Gastroesophageal sphincter (tissue), 4 donors: ENCODE measurements around the gene NAV2. TPM values are rescaled to one million over a fixed set of nuclear protein-coding genes. Genes with fewer than 3 reads are reported as not detected.

Experiments
- ATAC-seq: fragments of 150-250 bp; one replicate; pipeline ENCODE4 v1.9.1; 2016; ENCODE audit warnings: mild to moderate bottlenecking, moderate library complexity
- H3K27ac ChIP-seq, 4 donors: fragments of 200-600 bp; sonication (generic) in 3 of 4; 1 replicate in 3 of 4; 2 replicates in 1 of 4; pipeline ENCODE4 v1.5.1; 2016 to 2019
- H3K27me3 ChIP-seq: fragments of 200-600 bp; sonication (generic); one replicate; pipeline ENCODE4 v1.5.1; 2019
- H3K36me3 ChIP-seq, 2 donors: fragments of 200-600 bp; sonication (generic); one replicate each; pipeline ENCODE4 v1.5.1; 2019; ENCODE audit warnings: control low read depth in 1 of 2
- H3K4me1 ChIP-seq, 3 donors: fragments of 200-600 bp; sonication (generic); 1 replicate in 2 of 3; 2 replicates in 1 of 3; pipeline ENCODE4 v1.5.1; 2016 to 2019; ENCODE audit warnings: control low read depth in 2 of 3
- H3K4me3 ChIP-seq, 2 donors: fragments of 200-600 bp; sonication (generic); one replicate each; pipeline ENCODE4 v1.5.1; 2019; ENCODE audit warnings: mild to moderate bottlenecking in 1 of 2, moderate library complexity in 1 of 2
- H3K9me3 ChIP-seq, 3 donors: fragments of 200-600 bp; sonication (generic); one replicate each; pipeline ENCODE4 v1.5.1; 2017 to 2019; ENCODE audit warnings: control low read depth in 2 of 3
- CTCF ChIP-seq, 4 experiments: fragments of 200-600 bp in 2 of 4; fragments of 450-650 bp in 2 of 4; sonication (generic) in 1 of 4; IDR thresholded peaks; one replicate each; pipeline ENCODE4 v1.5.1; 2017 to 2019; ENCODE audit warnings: antibody characterized with exemption in 4 of 4, mild to moderate bottlenecking in 2 of 4, moderate library complexity in 2 of 4
- EP300 ChIP-seq: sonication (generic); formaldehyde crosslinking; IDR thresholded peaks from one replicate; pipeline ENCODE4 v1.6.1; 2017; ENCODE audit warnings: antibody characterized with exemption, mild to moderate bottlenecking
- POLR2A ChIP-seq, 2 donors: fragments of 450-650 bp; IDR thresholded peaks; one replicate each; pipeline ENCODE4 v1.6.1; 2017; ENCODE audit warnings: antibody characterized with exemption in 2 of 2, mild to moderate bottlenecking in 2 of 2, moderate library complexity in 1 of 2
- POLR2AphosphoS5 ChIP-seq: sonication (generic); formaldehyde crosslinking; IDR thresholded peaks from one replicate; pipeline ENCODE4 v1.6.1; 2017; ENCODE audit warnings: antibody characterized with exemption
- WGBS, 2 donors: methylation state at CpG; one replicate each; pipeline ENCODE4 v1.1.5; 2018; ENCODE audit warnings: low coverage in 1 of 2; 5-methylcytosine and 5-hydroxymethylcytosine counted together
- total RNA-seq, 4 donors: library from RNA; depleted of rRNA; stranded (reverse); fragments of >200 nt; gene quantifications; one replicate each; pipeline ENCODE4 v1.1.0, GENCODE V29; 2016

Gene NAV2
- total RNA-seq, 4 donors from 2014 or later, result 19.5 to 57.1 (median 43.4) TPM

GRCh38 chr11:19703211-19703610 is 9.4 kb upstream of the NAV2 start:
- Histone ChIP-seq H3K27me3 (no peaks in the 10 kb centered on the region), H3K4me1 (peaks cover under 1 to 50% (median 3%) of the 10 kb centered on the region in 3 donors), H3K27ac (peak overlapping the region in 3 of 4 donors; percentile 13 to 64 (median 59)), H3K36me3 (no peaks in the 10 kb centered on the region), H3K4me3 (no peak overlapping the region), H3K9me3 (no peaks in the 10 kb centered on the region)
- no peak for TF ChIP-seq POLR2A (IDR thresholded peaks at IDR 0.05)
- peak; percentile 89 for TF ChIP-seq POLR2AphosphoS5
- 60 to 75% methylated on average over 2 to 4 of the region's 7 CpGs for WGBS, 2 donors
- no peak for ATAC-seq

GRCh38 chr11:19704213-19704612 is 8.4 kb upstream of the NAV2 start:
- Histone ChIP-seq H3K27ac (peak overlapping the region in 1 of 4 donors; percentile 64), H3K4me3 (no peak overlapping the region), H3K9me3 (no peaks in the 10 kb centered on the region), H3K36me3 (no peaks in the 10 kb centered on the region), H3K27me3 (no peaks in the 10 kb centered on the region), H3K4me1 (peaks cover 0 to 41% (median 3%) of the 10 kb centered on the region in 3 donors)
- WGBS, 2 donors, result 50 to 73% methylated on average over 1 of the region's 1 CpG
- no peak for TF ChIP-seq EP300
- no peak for TF ChIP-seq POLR2AphosphoS5
- no peak for TF ChIP-seq CTCF (IDR thresholded peaks at IDR 0.05)
- TF ChIP-seq POLR2A (IDR thresholded peaks at IDR 0.05), result no peak
- no peak for ATAC-seq

GRCh38 chr11:19705936-19706335 is 6.7 kb upstream of the NAV2 start:
- Histone ChIP-seq H3K4me1 (peaks cover 0 to 40% (median 3%) of the 10 kb centered on the region in 3 donors), H3K36me3 (no peaks in the 10 kb centered on the region), H3K27ac (peak overlapping the region in 3 of 4 donors; percentile 2 to 42 (median 20)), H3K9me3 (no peaks in the 10 kb centered on the region), H3K4me3 (no peak overlapping the region), H3K27me3 (no peaks in the 10 kb centered on the region)
- TF ChIP-seq CTCF (IDR thresholded peaks at IDR 0.05), result no peak
- no peak for TF ChIP-seq POLR2AphosphoS5
- no peak for TF ChIP-seq POLR2A (IDR thresholded peaks at IDR 0.05)
- TF ChIP-seq EP300, result no peak
- no peak for ATAC-seq
- 17 to 78% methylated on average over 1 of the region's 1 CpG for WGBS, 2 donors

GRCh38 chr11:19711911-19712280 is 741 bp upstream of the NAV2 start:
- no peaks in the 10 kb centered on the region for H3K36me3 ChIP-seq
- H3K4me3 ChIP-seq, result peak overlapping the region; percentile 29 to 86
- TF ChIP-seq POLR2A (IDR thresholded peaks at IDR 0.05) (no peak), CTCF (IDR thresholded peaks at IDR 0.05) (no peak), EP300 (no peak), POLR2AphosphoS5 (no peak)
- H3K4me1 ChIP-seq, result peaks cover 0 to 56% (median 13%) of the 10 kb centered on the region in 3 donors
- no peaks in the 10 kb centered on the region for H3K9me3 ChIP-seq
- WGBS, 2 donors, result 0 to 6% methylated on average over 2 to 3 of the region's 16 CpGs
- no peaks in the 10 kb centered on the region for H3K27me3 ChIP-seq
- ATAC-seq, result no peak
- H3K27ac ChIP-seq, result peak overlapping the region; percentile 90 to 97 (median 92)

- Histone ChIP-seq H3K27me3 (no peaks in the 10 kb centered on the region), H3K4me3 (peak overlapping the region; percentile 69 to 86), H3K4me1 (peaks cover 3 to 71% (median 13%) of the 10 kb centered on the region in 3 donors), H3K36me3 (no peaks in the 10 kb centered on the region), H3K9me3 (no peaks in the 10 kb centered on the region), H3K27ac (peak overlapping the region; percentile 80 to 97 (median 92))
- TF ChIP-seq POLR2A (IDR thresholded peaks at IDR 0.05) (no peak), CTCF (IDR thresholded peaks at IDR 0.05) (no peak), EP300 (no peak), POLR2AphosphoS5 (peak; percentile 11)
- ATAC-seq, result peak; percentile 0
- 0% methylated on average over 10 to 22 of the region's 63 CpGs for WGBS, 2 donors
Measured at GRCh38 chr11:19713196-19714021, 772 bp downstream of the NAV2 start.
